HG03460 (cell line): ENCODE measurements around the gene HIC2.
"Not testable (repeated sequence)": the region's sequence is repeated elsewhere in the genome, so short reads cannot be mapped to it uniquely, and the experiment has no call there.

Experiments used
- ATAC-seq: cut with Tn5 transposase; IDR thresholded peaks from one replicate; pipeline ENCODE4 v1.9.1; 2021; ENCODE audit not compliant: unreplicated experiment

Gene HIC2, protein sequence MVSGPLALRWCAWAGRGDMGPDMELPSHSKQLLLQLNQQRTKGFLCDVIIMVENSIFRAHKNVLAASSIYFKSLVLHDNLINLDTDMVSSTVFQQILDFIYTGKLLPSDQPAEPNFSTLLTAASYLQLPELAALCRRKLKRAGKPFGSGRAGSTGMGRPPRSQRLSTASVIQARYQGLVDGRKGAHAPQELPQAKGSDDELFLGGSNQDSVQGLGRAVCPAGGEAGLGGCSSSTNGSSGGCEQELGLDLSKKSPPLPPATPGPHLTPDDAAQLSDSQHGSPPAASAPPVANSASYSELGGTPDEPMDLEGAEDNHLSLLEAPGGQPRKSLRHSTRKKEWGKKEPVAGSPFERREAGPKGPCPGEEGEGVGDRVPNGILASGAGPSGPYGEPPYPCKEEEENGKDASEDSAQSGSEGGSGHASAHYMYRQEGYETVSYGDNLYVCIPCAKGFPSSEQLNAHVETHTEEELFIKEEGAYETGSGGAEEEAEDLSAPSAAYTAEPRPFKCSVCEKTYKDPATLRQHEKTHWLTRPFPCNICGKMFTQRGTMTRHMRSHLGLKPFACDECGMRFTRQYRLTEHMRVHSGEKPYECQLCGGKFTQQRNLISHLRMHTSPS

DNA sequence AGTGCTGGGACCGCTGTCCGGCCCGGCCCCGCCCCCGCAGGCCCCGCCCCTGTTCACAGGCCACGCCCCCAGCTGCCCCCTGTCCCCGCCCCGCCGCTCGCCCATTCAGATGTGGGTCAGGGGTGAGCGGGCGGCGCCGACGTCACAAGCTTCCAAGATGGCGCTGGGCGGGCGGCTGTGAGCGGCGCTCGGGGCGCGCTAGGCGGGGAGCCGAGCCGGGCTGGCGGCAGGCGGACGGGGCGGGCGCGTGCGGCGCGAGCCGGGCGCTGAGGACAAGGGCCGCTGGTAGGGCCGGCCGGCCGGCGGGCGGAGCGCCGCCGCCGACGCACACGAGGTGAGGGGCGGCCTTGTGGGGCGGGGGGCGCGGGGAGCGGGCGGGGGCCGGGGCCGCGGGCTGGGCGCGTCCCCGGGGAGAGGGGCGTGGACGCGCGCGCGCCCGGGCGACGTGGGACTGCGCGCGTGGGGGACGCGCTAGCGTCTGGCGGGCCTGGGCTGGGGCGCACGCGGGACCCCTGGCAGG, at the start of gene HIC2:
TSS of gene HIC2 (plus strand) at position 145 of the 520 bp plus-strand sequence. CDS start 25,461 bp downstream, outside the sequence.
- peak; percentile 58 for ATAC-seq

DNA sequence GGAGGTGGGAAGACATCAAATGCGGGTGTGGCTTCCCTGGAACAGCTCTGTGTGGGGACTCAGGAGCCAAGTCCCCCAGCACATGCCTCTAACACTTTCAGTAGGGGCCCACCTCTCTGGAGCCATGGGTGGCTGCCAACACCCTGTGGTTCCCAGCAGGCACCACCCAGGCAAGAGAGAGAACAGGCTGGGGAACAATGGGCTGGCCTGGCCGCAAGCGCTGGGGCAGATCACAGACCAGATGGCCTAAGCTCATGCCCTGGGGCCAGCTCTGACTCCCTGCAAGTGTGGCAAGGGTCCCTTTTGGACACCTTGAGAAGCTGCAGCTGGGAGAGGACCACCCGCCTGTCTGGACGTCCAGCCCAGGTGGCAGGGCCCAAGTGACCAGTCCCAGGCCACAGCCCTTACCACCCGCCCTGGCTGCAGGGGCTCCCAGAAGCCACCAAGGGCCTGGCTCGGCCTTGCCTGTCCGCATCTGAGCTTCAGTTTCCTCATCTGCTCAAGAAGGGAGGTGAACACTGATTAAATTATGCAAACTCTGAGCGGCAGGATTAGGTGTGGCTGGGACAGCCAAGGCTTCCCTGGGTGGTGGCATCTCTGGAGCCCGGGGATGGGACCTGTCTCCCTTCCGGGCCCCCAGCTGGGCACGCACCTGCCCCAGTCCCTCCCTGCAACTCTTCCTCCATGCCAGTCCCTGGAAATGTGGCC, 48.4 kb upstream of the HIC2 start:
- ATAC-seq = not testable (repeated sequence)

DNA sequence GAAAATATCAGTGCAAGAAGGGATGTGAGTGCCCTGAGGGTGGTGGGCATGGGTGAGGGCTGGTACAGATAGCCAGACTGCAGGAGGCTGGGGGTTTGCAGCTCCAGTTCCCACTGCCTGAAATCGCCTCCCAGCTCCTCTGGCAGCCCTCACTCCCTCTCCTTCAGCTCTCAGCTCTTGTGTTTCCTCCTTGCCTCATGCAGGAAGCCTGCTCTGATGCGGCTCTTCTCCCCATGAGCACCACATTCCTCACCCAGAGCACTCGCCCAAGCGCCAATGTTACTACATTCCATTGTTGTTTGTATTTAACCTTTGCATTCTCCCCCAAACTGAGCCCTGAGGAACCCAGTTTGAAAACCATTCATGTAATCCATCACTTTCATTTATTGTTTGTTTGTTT, 41.3 kb upstream of the HIC2 start:
- not testable (repeated sequence) for ATAC-seq

GRCh38 chr22:21383701-21384467, 33.3 kb upstream of the HIC2 start, which contains the start of gene RIMBP3B:
TSS of gene RIMBP3B (plus strand) at chr22:21383751. CDS start at chr22:21383859, 108 bp downstream.
- ATAC-seq = peak; percentile 71

GRCh38 chr22:21384468-21385357, 32.5 kb upstream of the HIC2 start:
- ATAC-seq = peak; percentile 33

DNA sequence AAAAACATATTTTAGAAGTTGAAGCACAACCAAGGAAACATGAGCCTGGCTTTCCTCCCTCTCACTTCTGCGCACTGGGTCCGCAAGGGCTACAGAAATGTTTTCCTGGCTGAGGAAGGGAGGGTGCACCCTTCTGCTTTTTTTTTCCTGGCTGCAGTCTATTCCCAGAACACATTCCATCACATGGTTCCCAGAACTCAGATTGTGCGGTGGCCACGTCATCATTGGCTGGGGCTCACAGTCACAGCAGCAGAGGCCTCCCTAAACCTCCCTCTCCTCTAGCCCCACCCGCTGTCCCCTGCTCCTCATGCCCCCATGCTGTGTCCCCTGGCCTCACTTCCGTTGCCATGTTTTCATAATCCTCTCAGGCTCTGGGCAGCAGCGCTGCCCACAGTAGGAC, 27.7 kb upstream of the HIC2 start:
- not testable (repeated sequence) for ATAC-seq

- not testable (repeated sequence) for ATAC-seq
Measured at GRCh38 chr22:21390013-21390412, 27.2 kb upstream of the HIC2 start.

DNA sequence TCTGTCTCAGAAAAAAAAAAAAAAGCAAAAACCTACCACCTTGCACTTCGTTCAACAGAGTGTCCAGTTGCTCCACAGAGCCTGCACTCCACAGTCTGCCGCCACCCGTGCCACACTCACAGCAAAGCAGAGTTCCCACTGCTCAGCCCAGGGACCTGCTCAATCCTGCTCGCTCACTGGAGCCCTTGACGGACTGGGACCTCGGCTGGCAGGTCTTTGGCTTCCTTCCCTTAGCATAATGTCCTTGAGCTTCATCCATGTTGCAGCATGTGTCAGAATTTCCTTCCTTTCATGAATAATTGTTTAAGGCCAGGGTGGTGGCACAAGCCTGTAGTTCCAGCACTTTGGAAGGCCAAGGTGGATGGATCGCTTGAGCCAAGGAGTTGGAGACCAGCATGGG, 22.6 kb upstream of the HIC2 start:
- ATAC-seq = not testable (repeated sequence)

GRCh38 chr22:21401197-21401969, 15.8 kb upstream of the HIC2 start:
- not testable (repeated sequence) for ATAC-seq

GRCh38 chr22:21402763-21403314, 14.3 kb upstream of the HIC2 start:
- ATAC-seq = not testable (repeated sequence)

GRCh38 chr22:21407139-21407538, 10.0 kb upstream of the HIC2 start:
- not testable (repeated sequence) for ATAC-seq

GRCh38 chr22:21407792-21408191, 9.4 kb upstream of the HIC2 start:
- not testable (repeated sequence) for ATAC-seq

GRCh38 chr22:21416375-21416774, 796 bp upstream of the HIC2 start:
- not testable (repeated sequence) for ATAC-seq

DNA sequence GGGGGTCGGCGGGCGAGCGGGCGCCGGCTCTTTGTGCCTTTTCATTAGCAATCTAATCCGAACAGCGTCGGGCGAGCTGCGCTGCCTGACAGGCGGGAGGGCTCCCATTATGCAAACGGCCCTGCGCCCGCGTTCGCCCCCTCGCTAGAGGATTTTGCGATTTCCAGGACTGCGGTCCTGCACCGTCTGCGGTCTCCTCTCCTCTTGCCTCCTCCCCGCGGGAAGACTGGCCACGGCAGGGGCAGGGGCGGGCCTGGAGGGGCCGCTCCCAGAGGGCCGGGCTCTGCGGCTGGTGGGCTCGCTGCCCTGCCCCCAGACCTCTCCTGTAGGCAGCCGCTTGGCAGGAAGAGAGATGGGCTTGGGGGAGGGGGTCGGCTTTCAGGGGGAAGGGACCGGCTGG, 682 bp downstream of the HIC2 start:
- ATAC-seq = peak; percentile 29

- ATAC-seq = not testable (repeated sequence)
Measured at GRCh38 chr22:21418974-21419638, 1.9 kb downstream of the HIC2 start.

DNA sequence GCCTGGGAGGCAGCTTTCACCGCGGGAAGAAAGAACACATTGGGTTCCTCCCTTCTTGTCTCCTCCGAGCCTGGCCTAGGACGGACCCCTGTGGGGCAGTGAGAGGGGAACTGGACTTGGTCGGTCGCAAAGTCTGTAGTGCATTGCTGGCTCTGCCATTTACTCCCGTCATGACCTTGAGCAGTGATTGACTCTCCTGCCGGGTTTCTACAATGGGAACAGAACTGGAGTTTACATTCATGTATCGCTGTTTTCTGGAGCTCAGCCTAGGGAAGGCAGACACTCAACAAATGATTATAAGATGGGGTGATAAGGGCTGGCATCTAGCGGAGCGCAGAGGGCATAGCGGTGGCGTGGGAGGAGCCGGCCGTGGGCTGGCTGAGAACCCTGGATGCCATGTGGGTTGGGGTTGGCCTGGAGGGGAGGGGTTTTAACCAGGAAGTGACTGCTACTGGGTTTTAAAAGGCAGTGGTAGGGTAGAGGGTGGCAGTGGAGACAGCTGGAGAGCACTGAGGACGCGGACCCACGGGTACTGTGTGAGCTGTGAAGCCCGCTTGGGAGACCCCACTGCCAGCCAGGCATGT, 3.1 kb downstream of the HIC2 start:
- not testable (repeated sequence) for ATAC-seq

DNA sequence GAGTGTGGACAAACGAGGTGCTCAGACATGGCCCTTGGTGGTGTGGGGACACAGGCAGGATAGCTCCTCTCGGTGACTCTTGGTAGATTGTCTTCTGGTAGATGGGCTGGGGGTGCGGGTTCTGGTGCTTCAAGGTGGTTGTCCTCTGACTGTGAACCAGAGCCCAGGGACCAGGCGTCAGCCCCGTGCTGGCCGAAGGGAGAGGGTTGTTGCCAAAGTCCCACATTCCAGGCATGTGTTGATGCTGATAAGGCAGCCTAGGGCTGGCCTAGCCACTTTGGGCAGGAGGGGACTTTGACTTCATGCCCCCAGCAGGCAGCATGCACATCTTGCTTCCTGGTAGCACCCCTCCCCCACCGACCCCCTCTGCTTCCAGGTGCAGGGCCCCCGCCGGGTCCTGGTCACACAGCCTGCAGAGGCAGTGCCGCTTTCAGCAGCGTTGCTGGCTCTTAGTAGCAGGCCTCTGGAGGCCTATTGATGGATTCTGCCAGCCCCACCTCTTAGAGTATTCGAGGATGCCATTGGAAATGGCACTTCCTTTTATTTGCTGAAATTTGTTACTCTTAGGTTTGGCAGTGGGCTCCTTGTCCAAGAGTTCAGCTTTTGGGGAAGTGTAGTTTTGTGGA, 7.0 kb downstream of the HIC2 start:
- ATAC-seq = not testable (repeated sequence)
